ENCODE measurements around the gene SERPINH1.

Gene SERPINH1

DNA sequence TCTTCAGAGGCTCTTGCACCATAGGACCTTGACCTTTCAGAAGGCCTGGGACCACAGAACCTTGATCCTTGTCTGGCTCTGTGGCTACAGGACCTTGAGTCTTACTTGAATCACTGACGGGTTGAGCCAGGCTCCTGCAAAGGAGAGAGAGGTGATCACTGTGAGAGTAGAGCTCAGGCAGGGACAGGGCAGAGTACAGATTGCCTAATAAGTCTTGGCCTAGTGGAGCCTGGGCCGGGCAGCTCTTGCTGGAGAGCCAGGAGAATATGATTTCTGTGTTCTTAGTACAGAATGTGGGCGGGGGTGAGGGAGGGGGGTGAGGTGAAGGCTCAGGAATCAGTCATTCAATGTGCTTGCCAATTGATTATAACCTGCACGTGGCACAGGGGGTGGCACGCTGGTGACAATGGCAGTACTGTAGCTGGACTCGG lies 26.0 kb downstream of the SERPINH1 start:
- peaks cover under 1 to 9% of the 10 kb centered on the region in 2 experiments for H3K4me1 ChIP-seq (ENCODE audit: control insufficient read depth in 1 of 2, insufficient read depth in 1 of 2, low read depth in 1 of 2, low read length in 1 of 2)
- no peaks in the 10 kb centered on the region for H3K36me3 ChIP-seq
- H3K27me3 ChIP-seq = peaks cover 34% of the 10 kb centered on the region
- no peak for TF ChIP-seq CTCF (IDR thresholded peaks at IDR 0.05)
- no peak overlapping the region for H3K4me3 ChIP-seq (ENCODE audit: low read depth in 1 of 2, low read length in 1 of 2)
- H3K9me3 ChIP-seq = no peaks in the 10 kb centered on the region
- no peak overlapping the region for H3K27ac ChIP-seq

DNA sequence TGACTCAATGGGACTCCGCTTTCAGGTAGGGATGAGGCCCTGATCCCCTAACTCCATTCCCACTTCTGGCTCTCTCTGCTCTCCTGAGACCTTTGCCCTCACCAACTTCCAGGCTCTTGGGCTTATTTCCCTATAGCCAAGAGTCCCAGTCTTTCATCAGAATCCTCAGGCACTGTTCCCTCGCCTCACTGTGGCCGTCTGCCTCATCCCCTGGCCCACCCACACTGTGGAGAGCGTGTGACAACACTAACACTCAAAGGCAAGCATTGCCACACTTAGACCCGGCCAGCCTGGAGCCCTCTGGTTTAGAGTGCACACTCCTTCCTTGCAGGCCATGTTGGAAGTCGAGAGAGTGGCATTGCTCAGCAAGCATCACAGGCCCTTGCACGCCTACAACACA lies 27.0 kb downstream of the SERPINH1 start:
- no peak overlapping the region for H3K27ac ChIP-seq
- H3K4me1 ChIP-seq (ENCODE audit: control insufficient read depth in 1 of 2, insufficient read depth in 1 of 2, low read depth in 1 of 2, low read length in 1 of 2) = no peaks in the 10 kb centered on the region
- H3K36me3 ChIP-seq = no peaks in the 10 kb centered on the region
- no peak overlapping the region for H3K4me3 ChIP-seq (ENCODE audit: low read depth in 1 of 2, low read length in 1 of 2)
- no peak for TF ChIP-seq CTCF (IDR thresholded peaks at IDR 0.05)
- no peaks in the 10 kb centered on the region for H3K9me3 ChIP-seq
- H3K27me3 ChIP-seq = peaks cover 25% of the 10 kb centered on the region

DNA sequence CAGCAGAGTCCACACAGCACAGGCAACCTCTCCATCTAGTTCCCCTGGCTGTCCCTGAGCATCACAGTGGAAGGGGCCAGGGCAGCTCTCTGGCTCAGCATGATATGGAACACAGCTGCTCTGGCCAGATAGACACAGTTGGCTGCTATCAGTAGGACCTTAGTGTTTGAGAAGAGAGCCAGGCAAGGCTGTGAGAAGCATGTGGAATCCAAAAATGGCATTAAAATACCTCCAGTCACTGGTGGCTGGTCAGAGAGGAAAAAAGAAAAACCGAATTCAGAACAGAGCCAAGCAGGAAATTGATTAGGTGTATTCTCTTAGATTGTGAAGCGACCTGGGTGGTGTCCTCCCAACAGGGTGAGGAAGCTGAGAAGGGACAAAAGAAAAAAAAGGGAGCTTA lies 27.9 kb downstream of the SERPINH1 start:
- peaks cover 17% of the 10 kb centered on the region for H3K27me3 ChIP-seq
- no peaks in the 10 kb centered on the region for H3K36me3 ChIP-seq
- TF ChIP-seq CTCF (IDR thresholded peaks at IDR 0.05) = no peak

DNA sequence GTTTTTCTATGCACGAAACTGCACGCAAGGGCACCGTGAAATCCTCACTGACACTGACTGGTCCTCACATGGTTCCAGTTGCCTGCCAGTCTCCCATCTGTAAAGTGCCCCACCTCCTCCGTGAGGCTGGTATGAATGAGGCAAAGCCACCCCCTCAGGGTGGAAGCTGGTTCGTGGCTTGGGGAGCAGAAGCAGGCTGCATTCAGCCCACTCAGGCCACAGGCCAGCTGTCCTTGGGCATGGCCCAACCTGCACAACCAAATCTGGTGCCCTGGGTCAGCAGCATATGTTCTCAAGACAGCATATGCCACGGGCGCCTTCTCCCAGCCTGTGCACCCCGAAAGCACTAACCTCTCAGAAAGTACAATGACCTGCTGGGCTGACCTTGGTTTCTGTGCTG lies 29.3 kb downstream of the SERPINH1 start:
- Histone ChIP-seq H3K9me3 (no peaks in the 10 kb centered on the region), H3K4me1 (ENCODE audit: control insufficient read depth in 1 of 2, insufficient read depth in 1 of 2, low read depth in 1 of 2, low read length in 1 of 2) (no peaks in the 10 kb centered on the region), H3K4me3 (ENCODE audit: low read depth in 1 of 2, low read length in 1 of 2) (no peak overlapping the region), H3K36me3 (no peaks in the 10 kb centered on the region), H3K27ac (no peak overlapping the region), H3K27me3 (peaks cover 21% of the 10 kb centered on the region)
- no peak for TF ChIP-seq CTCF (IDR thresholded peaks at IDR 0.05)

More for the DNA sequence above, 27.9 kb downstream of the SERPINH1 start:
- H3K9me3 ChIP-seq = no peaks in the 10 kb centered on the region
- no peak overlapping the region for H3K27ac ChIP-seq
- H3K4me3 ChIP-seq (ENCODE audit: low read depth in 1 of 2, low read length in 1 of 2) = no peak overlapping the region
- H3K4me1 ChIP-seq (ENCODE audit: control insufficient read depth in 1 of 2, insufficient read depth in 1 of 2, low read depth in 1 of 2, low read length in 1 of 2) = no peaks in the 10 kb centered on the region

DNA sequence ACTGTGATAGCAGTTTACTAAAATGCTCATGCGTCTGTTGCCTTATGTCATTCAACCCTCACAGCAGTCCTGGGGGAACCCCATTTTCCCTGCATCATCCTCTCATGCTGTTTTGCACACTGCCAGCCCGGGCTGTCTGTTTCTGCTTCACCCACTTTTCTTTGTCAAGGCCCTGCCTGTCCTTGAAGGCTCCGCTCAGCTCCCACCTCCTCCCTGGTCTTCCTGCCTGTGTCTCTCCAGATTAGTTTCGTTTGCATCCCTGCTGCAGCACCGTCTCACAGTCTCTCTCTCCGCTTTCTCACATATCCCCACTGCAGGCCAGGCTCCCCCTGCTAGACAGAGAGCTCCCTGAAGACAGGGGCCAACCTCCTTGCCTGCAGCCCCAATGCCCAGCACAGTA lies 29.9 kb downstream of the SERPINH1 start:
- no peak for TF ChIP-seq CTCF (IDR thresholded peaks at IDR 0.05)
- Histone ChIP-seq H3K9me3 (no peaks in the 10 kb centered on the region), H3K4me1 (ENCODE audit: control insufficient read depth in 1 of 2, insufficient read depth in 1 of 2, low read depth in 1 of 2, low read length in 1 of 2) (no peaks in the 10 kb centered on the region), H3K27ac (no peak overlapping the region), H3K36me3 (no peaks in the 10 kb centered on the region), H3K27me3 (peaks cover 21% of the 10 kb centered on the region), H3K4me3 (ENCODE audit: low read depth in 1 of 2, low read length in 1 of 2) (no peak overlapping the region)

DNA sequence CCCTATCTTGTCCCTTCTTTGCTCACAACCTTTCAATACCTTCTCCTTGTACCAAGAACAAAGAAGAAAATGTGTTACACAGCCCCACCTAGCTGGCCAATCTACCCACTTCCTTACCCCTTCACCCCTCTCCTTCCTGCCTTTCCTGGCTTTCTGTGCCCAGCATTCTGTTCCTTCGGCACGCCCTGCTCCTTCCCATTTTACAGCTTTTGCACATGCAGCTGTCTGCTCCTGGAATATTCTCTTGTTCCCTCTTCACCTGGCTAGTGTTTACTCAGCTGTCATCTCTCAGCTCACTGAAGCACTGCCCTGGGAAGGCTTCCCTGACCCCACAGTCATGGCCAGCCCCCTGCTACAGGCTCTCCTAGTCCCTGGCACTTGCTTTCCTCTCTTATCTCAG lies 30.7 kb downstream of the SERPINH1 start:
- Histone ChIP-seq H3K27me3 (peaks cover 21% of the 10 kb centered on the region), H3K36me3 (no peaks in the 10 kb centered on the region), H3K4me1 (ENCODE audit: control insufficient read depth in 1 of 2, insufficient read depth in 1 of 2, low read depth in 1 of 2, low read length in 1 of 2) (no peaks in the 10 kb centered on the region), H3K4me3 (ENCODE audit: low read depth in 1 of 2, low read length in 1 of 2) (no peak overlapping the region), H3K27ac (no peak overlapping the region), H3K9me3 (no peaks in the 10 kb centered on the region)
- TF ChIP-seq CTCF (IDR thresholded peaks at IDR 0.05) = no peak
